WI38 (cell line): ENCODE data around the gene CCDC86.

Source experiments
- H3K4me3 ChIP-seq: 2 replicates; pipeline ENCODE4 v1.5.1; 2011; ENCODE audit warnings: low read depth, mild to moderate bottlenecking, control low read depth, low read length
- CTCF ChIP-seq: IDR thresholded peaks from 2 replicates; pipeline ENCODE4 v1.5.1; 2012; ENCODE audit warnings: low read depth, mild to moderate bottlenecking, control low read depth, low read length

CCDC86 gene

DNA sequence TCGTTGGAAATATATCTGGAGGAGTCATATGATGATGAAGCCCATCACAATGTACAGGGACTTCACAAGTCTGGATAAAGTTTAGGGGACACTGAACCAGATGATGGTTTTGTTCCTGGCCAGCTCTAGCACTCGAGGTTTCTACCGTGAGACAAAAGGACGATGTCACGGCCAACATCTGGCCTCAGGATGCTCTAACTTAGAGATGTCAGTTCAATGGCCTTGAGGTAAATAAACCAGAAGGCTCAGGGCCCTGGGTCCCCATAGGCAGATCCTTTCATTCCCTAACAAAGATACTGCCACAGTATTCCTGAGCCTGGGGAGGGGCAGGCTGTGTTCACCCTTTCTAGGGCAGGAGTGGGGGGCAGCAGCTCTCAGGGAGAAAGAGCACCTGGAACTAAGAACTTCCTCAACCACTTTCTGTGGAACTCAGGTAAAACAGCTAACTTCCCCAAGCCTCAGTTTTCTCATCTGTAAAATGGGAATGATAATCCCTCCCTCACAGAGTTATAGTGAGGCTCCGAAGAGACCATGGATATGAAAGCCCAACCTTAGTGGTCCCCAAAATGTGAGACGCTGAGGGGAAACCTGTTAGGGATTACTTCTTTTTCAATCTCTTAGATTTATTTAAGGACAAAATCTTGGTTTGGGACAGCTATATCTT lies 38.5 kb upstream of the CCDC86 start:
- H3K4me3 ChIP-seq: no peak overlapping the region
- TF ChIP-seq CTCF: no peak

GRCh38 chr11:60809249-60809648 lies 32.7 kb upstream of the CCDC86 start:
- no peak for TF ChIP-seq CTCF
- no peak overlapping the region for H3K4me3 ChIP-seq

DNA sequence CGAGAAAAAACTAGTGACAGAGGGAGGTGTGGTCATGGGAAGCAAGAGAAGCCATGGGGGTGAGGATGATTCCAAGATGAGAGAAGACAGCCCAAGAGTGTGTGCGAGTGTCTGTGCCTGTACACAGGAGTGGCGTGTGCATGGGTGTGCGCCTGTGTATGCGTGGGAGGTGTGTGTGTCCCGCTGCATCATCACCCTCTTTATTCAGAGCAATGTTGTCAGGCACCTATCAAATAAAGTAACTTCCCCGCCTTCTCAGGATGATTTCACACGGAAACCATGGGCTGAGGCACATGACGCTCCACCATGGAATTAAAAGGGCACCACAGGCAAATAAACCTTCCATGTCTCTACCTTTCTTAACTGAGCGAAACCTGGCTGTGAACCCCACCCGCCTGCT lies 32.2 kb upstream of the CCDC86 start:
- TF ChIP-seq CTCF: no peak
- no peak overlapping the region for H3K4me3 ChIP-seq

- TF ChIP-seq CTCF: no peak
- H3K4me3 ChIP-seq: no peak overlapping the region
Observed at GRCh38 chr11:60810151-60810550, 31.8 kb upstream of the CCDC86 start.

DNA sequence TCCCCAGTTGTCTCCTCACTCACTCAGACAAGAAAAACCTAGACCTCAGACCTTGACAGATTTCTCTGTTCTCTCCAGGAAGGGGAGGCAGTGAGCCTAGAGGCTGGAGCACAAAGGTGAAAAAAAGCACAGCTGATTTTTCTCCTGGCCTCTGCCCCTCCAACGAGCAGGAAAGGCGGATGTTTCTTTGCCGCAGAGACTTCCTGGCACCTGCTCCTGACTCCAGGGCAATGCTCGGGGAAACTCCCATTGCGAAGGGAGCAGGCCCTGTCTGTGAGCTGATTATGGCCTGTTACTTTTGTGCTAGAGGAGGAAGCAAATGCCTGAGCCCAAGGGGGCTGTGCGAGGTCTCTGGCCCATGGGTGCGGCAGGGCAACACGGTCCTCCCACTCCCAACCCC lies 31.3 kb upstream of the CCDC86 start:
- TF ChIP-seq CTCF: no peak
- no peak overlapping the region for H3K4me3 ChIP-seq

DNA sequence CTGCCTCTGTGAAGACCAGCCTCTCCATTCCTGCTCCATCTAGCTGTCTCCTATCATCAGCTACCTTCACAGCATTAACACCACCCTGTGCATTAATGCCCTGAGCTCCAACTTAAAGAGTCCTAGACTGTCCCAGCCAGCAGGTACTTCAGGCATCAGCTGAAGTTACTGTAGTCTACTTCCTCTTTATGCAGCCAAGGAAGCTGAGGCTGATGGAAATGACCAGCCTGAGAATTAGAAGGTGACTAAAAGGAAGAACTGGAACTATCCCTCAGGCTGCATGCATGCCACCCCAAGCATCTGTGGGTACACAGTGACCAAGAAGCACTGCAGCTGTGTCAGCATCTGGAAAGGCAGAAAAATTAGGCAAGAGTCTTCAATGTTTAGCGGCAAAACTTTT lies 28.6 kb upstream of the CCDC86 start:
- TF ChIP-seq CTCF: no peak

GRCh38 chr11:60814112-60814511 lies 27.8 kb upstream of the CCDC86 start:
- H3K4me3 ChIP-seq: no peak overlapping the region
- TF ChIP-seq CTCF: no peak

More for the DNA sequence above, 28.6 kb upstream of the CCDC86 start:
- no peak overlapping the region for H3K4me3 ChIP-seq
